Stomach (tissue), 4 donors: ENCODE results near the gene ITGAE.

ENCODE experiments used
- CTCF ChIP-seq, 7 experiments: fragments of 450-650 bp in 4 of 7; fragments of 200-600 bp in 3 of 7; sonication (generic) in 3 of 7; IDR thresholded peaks; one replicate each; pipeline ENCODE4 v1.5.1; 2016 to 2019; ENCODE audit warnings: antibody characterized with exemption in 7 of 7, control low read depth in 2 of 7, mild to moderate bottlenecking in 1 of 7
- POLR2A ChIP-seq, 4 donors: fragments of 450-650 bp; IDR thresholded peaks; one replicate each; pipeline ENCODE4 v1.6.1; 2016; ENCODE audit warnings: antibody characterized with exemption in 4 of 4, control low read depth in 2 of 4, mild to moderate bottlenecking in 1 of 4, moderate library complexity in 1 of 4

- TF ChIP-seq CTCF (IDR thresholded peaks at IDR 0.05) (no peak), POLR2A (IDR thresholded peaks at IDR 0.05) (no peak)
Observed at GRCh38 chr17:3744014-3744413, 57.0 kb downstream of the ITGAE start.
